Fibroblast of upper back skin (primary cell): Measurements from ENCODE around the gene CLIC3.
"Not testable (repeated sequence)": the region's sequence is repeated elsewhere in the genome, so short reads cannot be mapped to it uniquely, and the experiment has no call there.

Experiments used
- DNase-seq: peaks from one replicate; pipeline ENCODE4 v3.0.0-alpha.2; 2013

Gene CLIC3

GRCh38 chr9:137016436-137016835 is 20.1 kb upstream of the CLIC3 start:
- no peak for DNase-seq

DNA sequence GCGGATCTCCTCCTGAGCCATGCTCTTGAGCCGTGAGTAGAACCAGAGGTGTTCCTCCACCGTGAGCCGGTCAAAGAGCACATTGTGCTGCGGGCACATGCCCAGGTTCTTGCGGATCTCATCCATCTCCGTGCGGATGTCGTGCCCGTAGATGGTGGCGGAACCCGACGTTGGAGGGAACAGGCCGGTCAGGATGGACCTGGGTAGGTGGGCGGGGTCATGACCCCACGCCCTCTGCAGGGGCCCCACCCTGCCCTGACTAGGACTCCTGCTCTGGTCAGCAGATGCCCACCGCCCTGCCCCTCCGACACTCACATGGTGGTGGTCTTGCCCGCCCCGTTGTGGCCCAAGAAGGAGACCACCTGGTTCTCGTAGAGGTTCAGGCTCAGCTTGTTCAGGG is 19.6 kb upstream of the CLIC3 start:
- DNase-seq: no peak

DNA sequence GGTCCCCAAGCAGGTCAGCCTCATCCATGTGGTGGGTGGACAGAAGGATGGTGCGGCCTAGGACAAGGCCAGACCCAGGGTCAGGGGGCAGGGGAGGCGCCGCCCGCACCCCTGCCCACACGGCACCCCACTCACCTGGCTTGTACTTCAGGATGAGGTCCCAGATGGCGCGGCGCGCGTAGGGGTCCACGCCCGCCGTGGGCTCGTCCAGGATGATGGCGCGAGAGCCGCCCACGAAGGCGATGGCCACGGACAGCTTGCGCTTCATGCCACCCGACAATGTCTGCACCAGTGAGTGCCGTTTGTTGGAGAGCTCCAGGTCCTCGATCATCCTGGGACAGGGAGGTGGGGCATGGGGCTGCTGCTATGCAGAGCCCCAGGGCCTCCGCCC is 19.2 kb upstream of the CLIC3 start:
- no peak for DNase-seq

DNA sequence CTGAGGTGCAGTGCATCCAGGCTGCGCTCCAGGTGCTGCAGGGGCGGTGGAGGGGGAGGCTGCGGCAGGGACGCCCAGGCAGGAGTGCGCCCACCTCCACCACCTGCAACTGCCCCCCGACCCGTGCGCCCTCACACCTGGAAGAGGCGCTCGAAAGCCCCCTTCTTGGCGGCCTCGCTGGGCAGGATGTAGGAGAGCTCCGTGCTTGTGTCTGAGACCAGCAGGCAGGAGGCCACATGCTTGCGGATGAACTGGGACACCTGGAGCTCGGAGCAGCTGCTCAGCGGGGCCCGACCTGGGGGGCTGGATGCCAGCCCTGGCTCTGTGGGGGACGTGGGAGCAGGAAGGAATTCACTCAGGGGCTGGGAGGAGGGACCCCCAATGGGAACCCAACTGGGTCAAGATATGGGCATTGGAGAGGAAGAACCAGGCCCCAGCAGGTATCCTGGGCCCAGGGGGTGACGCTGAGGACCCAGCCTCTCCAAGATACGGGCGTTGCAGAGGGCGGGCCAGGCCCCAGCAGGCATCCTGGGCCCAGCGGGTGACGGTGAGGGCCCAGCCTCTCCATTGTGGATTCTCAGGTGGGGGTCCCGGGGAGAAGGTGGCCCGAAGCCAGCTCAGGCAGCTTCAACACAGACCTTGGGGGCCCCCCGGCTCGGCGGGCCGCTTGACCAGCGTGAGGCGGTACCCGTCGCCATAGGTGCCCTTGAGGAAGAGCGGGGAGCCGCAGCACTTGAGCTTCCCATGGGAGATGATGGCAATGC is 18.6 kb upstream of the CLIC3 start:
- no peak for DNase-seq

GRCh38 chr9:137014166-137014565 is 17.8 kb upstream of the CLIC3 start:
- DNase-seq: no peak

GRCh38 chr9:137013571-137013940 is 17.2 kb upstream of the CLIC3 start:
- no peak for DNase-seq

DNA sequence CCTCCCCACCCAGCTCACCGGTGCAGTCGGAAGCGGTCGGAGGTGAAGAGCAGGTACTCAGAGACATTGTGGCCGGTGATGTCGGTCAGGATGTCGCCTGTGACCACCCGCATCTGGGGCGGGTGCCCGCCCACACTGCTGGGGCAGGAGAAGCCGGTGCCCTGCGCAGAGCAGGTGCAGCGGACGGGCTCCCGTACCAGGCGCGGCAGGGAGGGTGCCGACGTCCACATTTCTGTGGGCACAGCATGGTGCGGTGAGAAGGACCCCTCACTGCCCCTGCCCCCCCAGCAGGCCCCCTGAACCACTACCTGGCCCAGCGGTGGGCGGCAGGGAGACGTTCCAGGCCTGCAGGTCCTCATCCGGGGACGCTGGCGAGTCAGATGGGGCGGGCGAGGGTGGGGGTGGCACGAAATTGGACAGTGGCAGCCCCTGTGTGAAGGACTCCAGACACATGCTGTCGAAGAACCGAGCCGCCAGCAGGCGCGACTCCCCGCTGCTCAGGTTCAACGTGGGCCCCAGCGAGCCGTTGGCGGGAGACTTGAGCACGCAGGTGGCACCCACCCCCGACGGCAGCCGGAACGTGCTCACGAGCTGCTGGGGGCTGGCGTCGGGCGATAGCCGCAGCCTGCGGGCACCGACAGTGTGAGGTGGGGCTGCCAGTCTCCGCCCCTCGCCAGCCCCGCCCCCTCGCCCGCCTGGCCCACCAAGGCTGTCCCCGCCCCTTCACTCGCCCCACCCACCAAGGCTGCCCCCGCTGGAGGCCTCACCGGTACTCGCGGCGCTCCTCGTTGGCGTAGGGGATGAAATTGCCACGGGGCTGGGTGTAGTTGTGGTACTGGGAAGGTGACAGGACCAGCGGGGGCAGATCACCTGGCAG is 16.6 kb upstream of the CLIC3 start:
- DNase-seq: no peak

DNA sequence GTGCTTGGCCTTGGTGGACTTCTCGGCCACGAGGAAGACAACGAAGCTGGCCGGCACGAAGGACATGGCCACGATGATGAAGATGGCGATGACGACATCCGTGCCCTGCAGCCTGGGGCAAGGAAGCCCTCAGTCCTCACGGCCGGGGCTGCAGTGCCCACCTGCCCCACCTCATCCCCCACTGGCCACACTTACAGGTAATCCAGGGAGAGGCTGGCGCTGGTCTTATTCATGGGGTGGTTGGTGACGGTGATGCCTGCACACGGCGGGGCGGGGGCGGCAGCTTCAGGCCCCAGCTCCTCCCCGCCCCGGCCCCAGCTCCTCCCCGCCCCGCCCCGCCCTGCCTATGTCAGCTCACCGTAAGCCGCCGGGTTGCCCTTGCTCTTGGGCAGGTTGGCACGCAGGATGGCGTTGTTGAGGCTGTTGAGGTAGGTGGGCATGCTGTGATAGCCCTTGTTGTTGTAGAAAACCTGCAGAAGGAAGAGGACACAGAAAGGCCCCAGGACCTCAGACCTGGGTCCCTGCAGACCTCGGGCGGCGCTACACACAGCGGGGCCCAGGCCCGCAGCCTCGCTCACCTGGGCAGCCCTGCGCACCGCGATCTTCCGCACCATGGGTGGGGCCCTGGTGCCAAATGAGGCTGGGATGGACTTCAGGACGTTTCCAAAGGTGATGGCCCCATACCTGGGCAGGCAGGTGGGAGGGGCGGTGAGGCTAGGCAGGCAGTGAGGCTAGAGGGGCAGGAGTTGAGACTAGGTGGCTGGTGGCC is 15.7 kb upstream of the CLIC3 start:
- no peak for DNase-seq

DNA sequence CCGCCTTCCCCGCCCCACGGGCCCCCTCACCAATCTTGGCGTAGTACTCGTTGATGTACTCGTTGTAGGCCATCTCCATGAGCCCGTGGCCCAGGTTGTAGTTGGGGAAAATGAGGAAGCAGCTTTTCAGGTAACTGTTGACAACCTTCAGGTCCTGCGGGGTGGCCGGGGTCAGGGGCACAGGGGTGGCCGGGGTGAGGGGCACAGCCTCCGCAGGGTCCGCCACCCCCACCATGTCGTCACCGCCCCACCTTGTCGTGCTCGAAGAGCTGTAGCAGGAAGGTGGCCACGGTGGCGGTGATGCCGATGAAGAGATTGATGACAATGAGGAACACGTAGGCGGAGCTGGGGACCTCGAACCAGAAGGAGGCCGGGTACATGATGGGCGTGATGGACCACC is 14.8 kb upstream of the CLIC3 start:
- DNase-seq: no peak

DNA sequence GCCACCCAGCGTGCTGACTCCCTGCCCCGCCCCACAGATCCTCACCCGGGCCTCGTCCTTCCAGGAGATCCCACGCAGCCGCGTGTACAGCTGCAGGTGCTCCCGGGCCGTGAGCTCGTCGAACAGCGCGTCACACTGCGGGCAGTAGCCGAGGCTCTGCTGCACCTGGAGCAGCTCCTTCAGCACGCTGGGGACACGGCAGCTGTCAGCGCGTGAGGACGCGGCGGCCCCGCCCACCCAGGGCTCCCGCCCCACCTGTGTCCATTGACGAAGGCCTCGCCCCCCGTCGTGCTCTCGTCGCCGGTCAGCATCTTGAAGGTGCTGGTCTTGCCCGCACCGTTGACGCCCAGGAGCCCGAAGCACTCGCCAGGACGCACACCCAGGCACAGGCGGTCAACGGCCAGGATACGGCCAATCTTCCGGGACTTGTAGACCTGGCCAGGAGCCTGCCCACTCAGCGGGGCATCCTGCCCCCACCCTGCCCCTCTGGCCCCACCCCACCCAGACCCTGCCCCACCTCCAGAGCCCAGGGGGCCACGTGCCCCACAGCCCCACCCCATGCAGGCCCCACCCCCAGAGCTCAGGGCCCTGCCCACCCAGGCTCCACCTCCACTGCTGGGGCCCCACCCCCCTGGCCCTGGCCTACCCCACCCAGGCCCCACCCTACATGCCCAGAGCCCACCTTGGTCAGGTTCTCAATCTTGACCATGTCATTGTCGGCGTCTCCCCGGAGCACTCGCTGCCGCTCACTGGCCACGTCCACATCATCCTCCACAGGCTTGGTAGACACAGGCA is 13.8 kb upstream of the CLIC3 start:
- no peak for DNase-seq

DNA sequence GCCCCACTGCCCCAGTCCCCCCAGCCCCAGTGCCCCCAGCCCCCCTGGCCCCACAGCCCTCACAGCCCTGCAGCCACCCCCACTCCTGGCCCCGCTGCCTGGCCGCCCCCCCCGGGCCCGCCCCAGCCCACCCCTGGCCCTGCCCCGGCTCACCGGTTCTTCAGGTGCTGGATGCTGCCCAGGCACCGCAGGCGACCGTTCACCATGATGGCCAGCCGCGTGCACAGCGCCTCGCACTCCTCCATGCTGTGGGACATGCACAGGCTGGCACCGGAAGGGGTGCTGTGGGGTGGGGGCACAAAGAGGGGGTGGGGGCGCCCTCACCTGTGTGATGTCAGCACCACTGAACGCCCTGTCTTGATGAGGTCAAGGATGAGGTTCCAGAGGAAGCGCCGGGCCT is 12.8 kb upstream of the CLIC3 start:
- DNase-seq: no peak

DNA sequence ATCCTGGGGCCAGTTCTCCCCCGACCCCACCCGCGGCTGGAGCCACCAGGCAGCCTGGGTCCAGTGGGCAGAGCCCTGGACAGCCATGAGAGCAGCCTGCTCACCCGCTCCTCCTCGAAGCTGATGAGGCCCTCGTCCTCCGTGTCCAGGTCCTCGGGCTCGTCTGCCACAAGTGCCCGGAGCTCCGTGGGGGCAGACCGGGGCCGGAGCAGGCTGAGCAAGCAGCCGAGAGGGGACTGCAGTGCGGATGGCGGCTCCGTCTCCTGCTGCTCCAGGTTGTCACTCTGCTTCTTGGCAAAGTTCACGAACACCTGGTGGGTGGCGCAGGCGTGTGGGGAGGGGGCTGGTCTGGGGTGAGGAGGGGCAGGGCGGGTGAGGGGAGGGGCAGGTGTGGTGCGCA is 11.9 kb upstream of the CLIC3 start:
- DNase-seq: no peak

DNA sequence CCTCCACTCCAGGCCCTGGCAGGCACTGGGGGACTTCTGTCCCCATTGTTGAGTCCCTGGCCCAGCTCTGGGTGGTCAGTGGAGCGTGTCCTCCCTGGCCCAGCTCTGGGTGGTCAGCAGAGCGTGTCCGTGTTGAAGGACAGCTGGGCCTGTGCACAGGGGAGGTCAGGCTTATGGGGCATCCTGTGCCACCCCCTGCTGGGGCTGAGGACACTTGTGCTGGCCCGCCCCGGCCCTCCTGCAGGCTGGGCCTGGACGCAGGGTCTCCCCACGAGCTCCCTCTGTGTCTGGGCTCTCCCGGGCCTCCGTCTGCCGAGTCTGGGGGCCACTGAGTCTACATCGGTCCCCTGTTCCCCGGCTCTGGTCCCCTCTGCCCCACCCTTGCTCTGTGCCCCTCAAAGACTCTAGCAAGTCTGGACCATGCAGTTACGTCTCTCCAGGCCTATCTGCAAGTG is 11.5 kb upstream of the CLIC3 start:
- DNase-seq: no peak

- DNase-seq: no peak
Measured at GRCh38 chr9:137007108-137007815, 10.9 kb upstream of the CLIC3 start.

GRCh38 chr9:137006116-137007003 is 10.0 kb upstream of the CLIC3 start:
- no peak for DNase-seq

- not testable (repeated sequence) for DNase-seq
Measured at GRCh38 chr9:137004285-137004684, 7.9 kb upstream of the CLIC3 start.

- DNase-seq: no peak
Measured at GRCh38 chr9:137002646-137003041, 6.3 kb upstream of the CLIC3 start.

DNA sequence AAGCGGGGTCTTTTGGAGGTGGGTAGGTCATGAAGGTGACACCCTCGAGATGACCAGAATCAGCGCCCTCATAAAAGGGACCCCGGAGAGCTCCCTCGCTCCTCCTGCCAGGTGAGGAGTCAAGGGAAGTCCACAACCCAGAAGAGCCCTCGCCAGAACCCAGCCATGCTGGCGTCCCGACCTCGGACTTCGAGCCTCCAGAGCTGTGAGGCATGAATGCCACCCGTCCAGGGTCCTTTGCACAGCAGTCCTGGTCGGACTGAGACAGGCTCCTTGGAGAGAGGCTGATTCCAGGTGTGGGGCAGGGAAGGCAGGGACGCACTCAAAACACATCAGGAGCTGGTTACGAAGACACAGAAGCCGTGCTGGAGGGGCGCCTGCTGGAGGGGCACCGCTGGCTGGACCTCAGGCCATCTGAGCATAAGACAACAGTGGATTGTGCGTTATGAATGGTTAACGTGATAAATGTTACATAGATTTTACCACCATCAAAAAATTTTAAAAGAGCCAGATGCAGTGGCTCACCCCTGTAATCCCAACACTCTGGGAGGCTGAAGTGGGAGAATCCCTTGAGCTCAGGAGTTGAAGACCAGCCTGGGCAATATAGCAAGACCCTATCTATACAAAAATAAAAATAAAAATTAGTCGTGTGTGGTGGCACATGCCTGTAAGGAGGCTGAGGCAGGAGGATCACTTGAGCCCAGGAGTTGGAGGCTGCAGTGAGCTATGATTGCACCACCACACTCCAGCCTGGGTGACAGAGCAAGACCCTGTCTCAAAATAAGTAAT is 5.7 kb upstream of the CLIC3 start:
- DNase-seq: no peak

DNA sequence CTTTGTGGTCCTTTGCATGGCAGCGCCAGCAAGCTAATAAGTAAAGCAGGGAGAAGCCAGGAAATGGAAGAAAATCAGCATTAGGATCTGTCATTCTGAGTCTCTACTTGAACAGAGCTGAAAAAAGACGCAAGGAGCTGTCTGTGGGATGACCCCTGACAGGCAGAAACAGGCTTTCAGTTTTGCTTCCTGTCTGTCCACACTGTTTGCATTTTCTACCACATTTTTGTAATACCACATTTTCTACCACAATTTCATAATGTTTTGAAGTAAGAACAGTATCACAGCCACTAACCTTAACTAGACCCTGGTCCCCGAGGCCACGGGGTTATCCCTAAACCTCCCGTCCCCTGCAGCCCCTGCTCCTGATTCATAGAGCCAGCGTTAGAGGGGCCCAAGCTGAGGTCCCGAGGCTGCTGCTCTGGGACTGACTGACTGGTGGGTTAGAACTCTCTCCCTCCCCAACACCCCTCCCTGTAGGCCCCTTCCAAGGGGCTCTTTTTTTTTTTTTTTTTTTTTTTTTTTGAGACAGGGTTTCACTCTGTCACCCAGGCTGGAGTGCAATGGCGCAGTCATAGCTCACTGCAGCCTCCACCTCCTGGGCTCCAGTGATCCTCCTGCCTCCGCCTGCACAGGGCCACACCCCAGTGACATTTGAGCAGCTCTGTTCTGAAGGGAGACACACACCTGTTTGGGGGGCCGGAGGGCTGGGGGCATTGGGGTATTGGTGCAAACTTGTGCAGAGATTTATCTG is 4.0 kb upstream of the CLIC3 start:
- peak; percentile 69 for DNase-seq
